ENCODE results near the gene EVA1C. TPM values are rescaled to one million over a fixed set of nuclear protein-coding genes. Genes with fewer than 3 reads are reported as not detected.
A peak's percentile ranks its signal among the peaks of the same experiment; 100 is the strongest.

EVA1C gene
- polyA plus RNA-seq, 1 of the 3 experiments (the other 2 are of a cell fraction), result 10.1 TPM

DNA sequence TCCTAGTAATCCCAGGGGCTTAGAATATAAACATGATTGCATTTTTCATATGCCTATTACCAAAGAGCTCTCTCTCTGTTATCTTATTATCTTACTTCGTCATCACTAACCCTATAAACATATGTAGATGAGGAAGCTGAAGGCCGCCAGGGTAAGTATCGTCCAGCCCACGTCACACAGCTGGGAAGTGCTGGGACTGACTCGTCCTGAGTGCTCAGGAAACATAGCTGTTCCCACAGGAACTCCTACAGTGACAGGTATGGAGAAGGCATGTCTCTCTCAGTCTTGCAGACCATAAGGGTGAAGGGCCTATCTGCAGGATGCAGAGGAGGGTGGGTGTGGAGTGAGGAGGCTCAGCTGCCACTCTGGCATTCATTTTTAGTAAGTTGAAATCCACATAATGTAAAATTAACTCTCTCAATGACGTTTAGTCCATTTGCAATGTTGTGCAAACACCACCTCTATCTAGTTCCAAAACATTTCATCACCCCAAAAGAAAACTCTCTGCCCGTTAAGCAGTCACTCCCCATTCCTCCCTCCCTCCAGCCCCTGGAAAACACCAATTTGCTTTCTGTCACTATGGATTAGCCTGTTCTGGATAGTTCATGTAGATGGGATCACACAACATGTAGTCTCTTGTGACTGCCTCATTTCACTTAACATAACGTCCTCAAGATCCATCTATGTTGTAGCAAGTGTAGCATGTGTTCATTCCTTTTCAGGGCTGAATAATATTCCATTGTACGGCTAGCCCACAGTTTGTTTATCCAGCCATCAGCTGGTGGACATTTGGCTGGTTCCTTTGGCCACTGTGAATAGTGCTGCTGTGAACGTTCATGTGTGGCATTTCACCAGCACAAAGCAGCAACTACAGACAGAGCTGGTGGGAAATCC, 104.5 kb downstream of the EVA1C start:
- Histone ChIP-seq H3K9me2 (no peaks in the 10 kb centered on the region), H3F3A (replicated peaks; ENCODE audit: insufficient read depth) (peaks cover 32% of the 10 kb centered on the region), H3K4me1 (ENCODE audit: control insufficient read depth in 1 of 2, insufficient read depth in 2 of 2, low read depth in 1 of 2, low read length in 1 of 2) (peaks cover 12 to 21% of the 10 kb centered on the region in 2 experiments; a peak in 3 of 4 replicates), H3K27ac (ENCODE audit: low read depth in 2 of 2, low read length in 1 of 2) (peak overlapping the region in 1 of 2 experiments; percentile 91; a peak in 2 of 4 replicates), H3K4me2 (no peak overlapping the region), H3K36me3 (replicated peaks in 1 of 2; ENCODE audit: control insufficient read depth in 1 of 2, insufficient read depth in 2 of 2, low read length in 1 of 2) (peaks cover 0 to 15% of the 10 kb centered on the region in 2 experiments), H3K27me3 (ENCODE audit: insufficient read depth) (no peaks in the 10 kb centered on the region), H4K20me1 (ENCODE audit: insufficient read depth) (no peaks in the 10 kb centered on the region), H3K79me2 (ENCODE audit: insufficient read depth) (peaks cover 8% of the 10 kb centered on the region; the same call in 1 of the 2 replicates), H3K4me3 (ENCODE audit: low read depth in 2 of 2, low read length in 1 of 2) (no peak overlapping the region), H3K9ac (peak overlapping the region; percentile 49; the same call in 1 of the 2 replicates), H2AFZ (ENCODE audit: low read depth) (no peak overlapping the region), H3K9me3 (no peaks in the 10 kb centered on the region; the same call in 1 of the 2 replicates)
- TF ChIP-seq RXRA (IDR thresholded peaks at IDR 0.05; ENCODE audit: borderline replicate concordance, low read depth), result no peak
- peak; percentile 17; the same call in 1 of the 2 replicates for TF ChIP-seq JUND (IDR thresholded peaks at IDR 0.05)
- TF ChIP-seq POLR2AphosphoS5 (IDR thresholded peaks at IDR 0.05; ENCODE audit: low read depth, low read length), result no peak
- no peak for TF ChIP-seq GABPA (IDR thresholded peaks at IDR 0.05; ENCODE audit: low read depth)
- no peak for TF ChIP-seq GATA2 (CRISPR knock-in tag; IDR thresholded peaks at IDR 0.05)
- no peak for TF ChIP-seq TAF1 (IDR thresholded peaks at IDR 0.05; ENCODE audit: borderline replicate concordance, low read depth, low read length)
- TF ChIP-seq RCOR1 (IDR thresholded peaks at IDR 0.05; ENCODE audit: low read length), result no peak
- peak; percentile 28; the same call in 1 of the 2 replicates for TF ChIP-seq TCF12 (IDR thresholded peaks at IDR 0.05)
- 52% methylated on average over 10 of the region's 10 CpGs for WGBS (ENCODE audit: low lambda C conversion rate)
- no peak for DNase-seq
- CTCF ChIA-PET, result interaction anchor here (0.5 to 1.3 kb wide), 2 partner anchors 53 to 1059 kb away, joined by 3 to 4 read pairs; no protein-coding TSS in a partner anchor
- POLR2A ChIA-PET, result no interaction called here

DNA sequence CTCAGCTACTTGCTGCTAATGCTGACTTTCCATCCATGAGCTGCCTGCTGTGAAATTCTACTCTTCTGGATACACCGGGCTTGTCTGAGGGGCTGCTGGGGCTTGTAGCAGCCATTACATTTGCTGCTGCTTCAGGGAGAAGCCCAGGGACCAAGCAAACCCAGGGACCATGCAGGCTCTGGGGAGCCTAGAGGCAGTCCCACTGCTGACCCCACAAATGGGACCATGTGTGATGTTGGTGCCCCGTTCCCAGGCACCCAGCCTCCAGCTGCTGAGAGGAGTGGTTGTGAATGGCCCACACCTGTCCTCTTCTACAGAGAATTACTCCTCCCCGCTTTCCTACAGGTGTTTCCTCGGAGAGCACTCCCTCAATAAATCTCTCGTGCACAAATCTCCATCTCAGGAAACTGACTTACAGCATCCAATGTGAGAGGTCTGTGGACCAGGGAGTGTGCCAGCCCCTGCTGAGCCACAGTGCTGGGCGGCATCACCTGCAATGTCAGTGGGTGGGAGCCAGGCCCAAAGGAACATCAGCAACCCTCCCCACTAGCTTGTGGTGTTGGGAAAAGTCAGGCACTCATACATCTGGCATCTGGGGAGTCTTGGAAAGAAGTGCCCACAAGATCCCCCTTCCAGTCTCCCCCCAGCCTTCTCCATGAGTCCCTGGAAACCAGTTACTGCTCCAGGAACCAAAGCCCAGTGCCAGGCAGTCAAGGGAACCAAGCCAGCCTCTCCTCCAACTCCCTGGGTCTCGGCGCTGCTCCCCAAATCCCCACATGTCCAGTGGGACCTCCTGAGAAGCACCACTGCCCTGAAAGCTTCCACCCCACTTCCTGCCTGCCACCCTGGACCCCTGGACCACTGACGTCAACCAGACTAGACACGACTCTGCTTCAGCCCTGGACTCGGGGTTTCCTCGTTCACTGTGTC, 107.7 kb downstream of the EVA1C start:
- Histone ChIP-seq H3K4me2 (peak overlapping the region; percentile 67), H3K9me3 (no peaks in the 10 kb centered on the region; the same call in 1 of the 2 replicates), H3K9me2 (no peaks in the 10 kb centered on the region), H3K4me3 (ENCODE audit: low read depth in 2 of 2, low read length in 1 of 2) (no peak overlapping the region), H3K27ac (ENCODE audit: low read depth in 2 of 2, low read length in 1 of 2) (peak overlapping the region in 1 of 2 experiments; percentile 99; a peak in 2 of 4 replicates), H2AFZ (ENCODE audit: low read depth) (no peak overlapping the region), H3K4me1 (ENCODE audit: control insufficient read depth in 1 of 2, insufficient read depth in 2 of 2, low read depth in 1 of 2, low read length in 1 of 2) (peaks cover 15 to 41% of the 10 kb centered on the region in 2 experiments; a peak in 3 of 4 replicates), H3K79me2 (ENCODE audit: insufficient read depth) (0 out of 2 replicates have a peak, but pooled peaks cover 4% of the 10 kb centered on the region), H3K27me3 (ENCODE audit: insufficient read depth) (no peaks in the 10 kb centered on the region), H3K9ac (peak overlapping the region; percentile 78), H3K36me3 (replicated peaks in 1 of 2; ENCODE audit: control insufficient read depth in 1 of 2, insufficient read depth in 2 of 2, low read length in 1 of 2) (peaks cover 0 to 7% of the 10 kb centered on the region in 2 experiments), H4K20me1 (ENCODE audit: insufficient read depth) (no peaks in the 10 kb centered on the region), H3F3A (replicated peaks; ENCODE audit: insufficient read depth) (peaks cover 38% of the 10 kb centered on the region)
- DNase-seq, result no peak
- CTCF ChIA-PET, result interaction anchor here (1.0 to 1.1 kb wide), 2 partner anchors 49 to 81 kb away, joined by 4 read pairs; no protein-coding TSS in a partner anchor
- POLR2A ChIA-PET, result no interaction called here
- TF ChIP-seq RCOR1 (IDR thresholded peaks at IDR 0.05; ENCODE audit: low read length) (no peak), RXRA (IDR thresholded peaks at IDR 0.05; ENCODE audit: borderline replicate concordance, low read depth) (no peak), NFIC (IDR thresholded peaks at IDR 0.05; ENCODE audit: borderline replicate concordance) (no peak), EZH2phosphoT487 (IDR thresholded peaks at IDR 0.05; ENCODE audit: borderline replicate concordance, low read depth) (no peak), MXI1 (IDR thresholded peaks at IDR 0.05; ENCODE audit: low read depth, low read length) (no peak), MEF2A (IDR thresholded peaks at IDR 0.05; ENCODE audit: borderline replicate concordance, low read depth) (no peak)
- TF ChIP-seq, protein P1, sequence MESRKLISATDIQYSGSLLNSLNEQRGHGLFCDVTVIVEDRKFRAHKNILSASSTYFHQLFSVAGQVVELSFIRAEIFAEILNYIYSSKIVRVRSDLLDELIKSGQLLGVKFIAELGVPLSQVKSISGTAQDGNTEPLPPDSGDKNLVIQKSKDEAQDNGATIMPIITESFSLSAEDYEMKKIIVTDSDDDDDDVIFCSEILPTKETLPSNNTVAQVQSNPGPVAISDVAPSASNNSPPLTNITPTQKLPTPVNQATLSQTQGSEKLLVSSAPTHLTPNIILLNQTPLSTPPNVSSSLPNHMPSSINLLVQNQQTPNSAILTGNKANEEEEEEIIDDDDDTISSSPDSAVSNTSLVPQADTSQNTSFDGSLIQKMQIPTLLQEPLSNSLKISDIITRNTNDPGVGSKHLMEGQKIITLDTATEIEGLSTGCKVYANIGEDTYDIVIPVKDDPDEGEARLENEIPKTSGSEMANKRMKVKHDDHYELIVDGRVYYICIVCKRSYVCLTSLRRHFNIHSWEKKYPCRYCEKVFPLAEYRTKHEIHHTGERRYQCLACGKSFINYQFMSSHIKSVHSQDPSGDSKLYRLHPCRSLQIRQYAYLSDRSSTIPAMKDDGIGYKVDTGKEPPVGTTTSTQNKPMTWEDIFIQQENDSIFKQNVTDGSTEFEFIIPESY (IDR thresholded peaks at IDR 0.05; ENCODE audit: borderline replicate concordance, low read depth), result no peak
- WGBS (ENCODE audit: low lambda C conversion rate), result 98% methylated on average over 8 of the region's 12 CpGs
